HepG2 (cell line): ENCODE data around the gene ZNF547. TPM values are rescaled to one million over a fixed set of nuclear protein-coding genes. Genes with fewer than 3 reads are reported as not detected.

ENCODE experiments used
- AHDC1 ChIP-seq: sonication (generic); formaldehyde crosslinking; IDR thresholded peaks from 2 replicates; pipeline ENCODE4 v1.5.1; 2020; ENCODE audit warnings: mild to moderate bottlenecking, missing genetic modification reagents, borderline replicate concordance
- CCAR2 ChIP-seq: fragments of 200-400 bp; formaldehyde crosslinking; optimal IDR thresholded peaks from 2 replicates; pipeline ENCODE3; 2018; ENCODE audit warnings: low read depth, mild to moderate bottlenecking, low read length, moderate library complexity
- DNMT3B ChIP-seq: conservative IDR thresholded peaks from 2 replicates; pipeline ENCODE4 v1.6.1; 2016; ENCODE audit warnings: missing biosample characterization, control low read depth
- ETV6 ChIP-seq: sonication (generic); formaldehyde crosslinking; conservative IDR thresholded peaks from 2 replicates; pipeline ENCODE4 v1.4.0; 2020; ENCODE audit warnings: missing genetic modification reagents
- FIP1L1 ChIP-seq: fragments of 200-400 bp; formaldehyde crosslinking; IDR thresholded peaks from 2 replicates; pipeline ENCODE4 v1.6.1; 2018; ENCODE audit warnings: low read depth, mild to moderate bottlenecking, low read length, moderate library complexity, borderline replicate concordance; ENCODE audit not compliant: insufficient read depth
- FOXK2 ChIP-seq: fragments of 450-650 bp; IDR thresholded peaks from 2 replicates; pipeline ENCODE4 v1.6.1; 2016
- GABPB1 ChIP-seq: IDR thresholded peaks from 2 replicates; pipeline ENCODE4 v1.6.1; 2016; ENCODE audit warnings: mild to moderate bottlenecking, missing genetic modification reagents, moderate library complexity, missing compliant biosample characterization
- HIC2 ChIP-seq: sonication (generic); formaldehyde crosslinking; IDR thresholded peaks from 2 replicates; pipeline ENCODE4 v1.9.0; 2022; ENCODE audit warnings: low read depth, missing genetic modification reagents
- IRF9 ChIP-seq: sonication (generic); formaldehyde crosslinking; IDR thresholded peaks from 2 replicates; pipeline ENCODE4 v1.8.0; 2022; ENCODE audit warnings: missing genetic modification reagents, mild to moderate bottlenecking, borderline replicate concordance
- MXD3 ChIP-seq: IDR thresholded peaks from 2 replicates; pipeline ENCODE4 v1.6.1; 2016; ENCODE audit warnings: mild to moderate bottlenecking, missing biosample characterization, missing genetic modification reagents
- NBN ChIP-seq: fragments of 450-650 bp; conservative IDR thresholded peaks from 2 replicates; pipeline ENCODE4 v1.6.1; 2017
- NPAS2 ChIP-seq: sonication (generic); formaldehyde crosslinking; IDR thresholded peaks from 2 replicates; pipeline ENCODE4 v1.8.0; 2022; ENCODE audit warnings: mild to moderate bottlenecking, missing genetic modification reagents, borderline replicate concordance
- PLRG1 ChIP-seq: fragments of 450-650 bp; conservative IDR thresholded peaks from 2 replicates; pipeline ENCODE4 v1.6.1; 2016
- PRDM15 ChIP-seq: sonication (generic); formaldehyde crosslinking; IDR thresholded peaks from 2 replicates; pipeline ENCODE4 v1.4.0; 2020; ENCODE audit warnings: missing genetic modification reagents
- SMYD3 ChIP-seq: sonication (generic); formaldehyde crosslinking; IDR thresholded peaks from 2 replicates; pipeline ENCODE4 v1.8.1; 2023; ENCODE audit warnings: mild to moderate bottlenecking, missing genetic modification reagents
- ZNF232 ChIP-seq: sonication (generic); formaldehyde crosslinking; IDR thresholded peaks from 2 replicates; pipeline ENCODE4 v1.4.0; 2020; ENCODE audit warnings: missing genetic modification reagents, borderline replicate concordance
- ZNF256 ChIP-seq: sonication (generic); formaldehyde crosslinking; conservative IDR thresholded peaks from 2 replicates; pipeline ENCODE4 v1.4.0; 2020; ENCODE audit warnings: missing genetic modification reagents
- ZNF329 ChIP-seq: sonication (generic); formaldehyde crosslinking; IDR thresholded peaks from 2 replicates; pipeline ENCODE4 v1.9.0; 2021; ENCODE audit warnings: low read depth, mild to moderate bottlenecking, missing genetic modification reagents
- polyA plus RNA-seq, 8 experiments: library from polyadenylated mRNA; depleted of rRNA in 3 of 8; stranded (reverse) in 7 of 8; unstranded in 1 of 8; fragments of >200 nt; fragmentation: Illumina TruSeq in 4 of 8; extraction: Trizol in 4 of 8; gene quantifications; 2 replicates each; pipeline versions ENCODE4 v1.2.1 to v1.2.3, GENCODE V29; 2011 to 2016; ENCODE audit warnings: low read depth in 4 of 8, missing spikeins in 1 of 8, mixed read lengths in 1 of 8; ENCODE audit not compliant: insufficient read depth in 1 of 8
- total RNA-seq, 5 experiments: library from RNA; depleted of rRNA; stranded (reverse); fragments of >200 nt; fragmentation: Illumina TruSeq; extraction: Trizol; gene quantifications; 2 replicates each; pipeline ENCODE4 v1.2.3, GENCODE V29; 2016; ENCODE audit warnings: low read depth in 1 of 5

Gene ZNF547
- total and polyA plus RNA-seq, 2 of the 13 experiments (the other 11 are each of a cell fraction or from before 2014, with no cell fraction given): 2.0 to 2.6 TPM

GRCh38 chr19:57406516-57407123 lies 43.3 kb downstream of the ZNF547 start (continued):
- TF ChIP-seq HIC2 (CRISPR knock-in tag) (no peak), CCAR2 (no peak), PRDM15 (CRISPR knock-in tag) (no peak), PLRG1 (no peak), FOXK2 (no peak), ZNF329 (CRISPR knock-in tag) (no peak), AHDC1 (no peak), GABPB1 (CRISPR knock-in tag) (peak; percentile 51; the same call in 1 of the 2 replicates), MXD3 (no peak), IRF9 (no peak), DNMT3B (no peak), NPAS2 (no peak), ETV6 (CRISPR knock-in tag) (no peak), SMYD3 (CRISPR knock-in tag) (no peak), FIP1L1 (no peak), ZNF256 (CRISPR knock-in tag) (no peak), NBN (no peak), ZNF232 (CRISPR knock-in tag) (no peak)
